OCI-LY3 (cell line): ENCODE results near the gene USP47.

ENCODE experiments used
- H2AFZ ChIP-seq: fragments of 200-600, 300-600 bp; shearing (Covaris generic); 2 replicates; pipeline ENCODE4 v1.6.0; 2014; ENCODE audit warnings: antibody characterized with exemption, low read depth, low read length
- H3K27ac ChIP-seq: fragments of 200-600, 300-600 bp; sonication (generic); 2 replicates; pipeline ENCODE4 v1.5.1; 2014; ENCODE audit warnings: mild to moderate bottlenecking, low read length, moderate library complexity, mixed read lengths
- H3K27me3 ChIP-seq: fragments of 200-600, 300-600 bp; sonication (generic); 2 replicates; pipeline ENCODE4 v1.6.1; 2014; ENCODE audit warnings: low read depth, low read length, mixed read lengths
- H3K36me3 ChIP-seq: fragments of 200-600, 300-600 bp; sonication (generic); replicated peaks from 2 replicates; pipeline ENCODE3; 2014; ENCODE audit warnings: low read depth, low read length, mixed read lengths
- H3K4me1 ChIP-seq: fragments of 300-600, 200-600 bp; sonication (generic); 2 replicates; pipeline ENCODE4 v1.6.1; 2014; ENCODE audit warnings: low read length, mixed read lengths
- H3K4me2 ChIP-seq: fragments of 200-600, 300-600 bp; sonication (generic); 2 replicates; pipeline ENCODE4 v1.6.1; 2014; ENCODE audit warnings: low read length, mixed read lengths
- H3K4me3 ChIP-seq: fragments of 300-600, 200-600 bp; sonication (generic); 2 replicates; pipeline ENCODE4 v1.5.1; 2014; ENCODE audit warnings: antibody characterized with exemption, mild to moderate bottlenecking, low read length, moderate library complexity
- H3K79me2 ChIP-seq: fragments of 300-600, 200-600 bp; shearing (Covaris generic); 2 replicates; pipeline ENCODE4 v1.6.1; 2014; ENCODE audit warnings: mild to moderate bottlenecking, low read length, mixed read lengths
- H3K9ac ChIP-seq: fragments of 300-600, 200-600 bp; shearing (Covaris generic); 2 replicates; pipeline ENCODE4 v1.6.0; 2014; ENCODE audit warnings: mild to moderate bottlenecking, low read length, moderate library complexity
- H3K9me3 ChIP-seq: fragments of 200-600, 300-600 bp; shearing (Covaris generic); 2 replicates; pipeline ENCODE4 v1.6.1; 2014; ENCODE audit warnings: low read length, mixed read lengths; ENCODE audit not compliant: insufficient read depth
- H4K20me1 ChIP-seq: fragments of 200-600, 300-600 bp; sonication (generic); 2 replicates; pipeline ENCODE4 v1.6.1; 2016; ENCODE audit warnings: low read length, mixed read lengths; ENCODE audit not compliant: insufficient read depth
- CTCF ChIP-seq: fragments of 200-600, 300-600 bp; sonication (generic); IDR thresholded peaks from 2 replicates; pipeline ENCODE4 v1.5.1; 2014; ENCODE audit warnings: antibody characterized with exemption, low read length, low read depth
- EZH2phosphoT487 ChIP-seq: fragments of 200-600 bp; shearing (Covaris generic); IDR thresholded peaks from 2 replicates; pipeline ENCODE4 v1.6.1; 2018; ENCODE audit warnings: antibody characterized with exemption, mixed run types, low read depth

USP47 gene

GRCh38 chr11:11942668-11943067 is 100.9 kb downstream of the USP47 start:
- H3K4me2 ChIP-seq, result no peak overlapping the region
- no peaks in the 10 kb centered on the region for H3K79me2 ChIP-seq
- H4K20me1 ChIP-seq, result no peaks in the 10 kb centered on the region
- H3K4me1 ChIP-seq, result no peaks in the 10 kb centered on the region
- peaks cover 12% of the 10 kb centered on the region for H3K36me3 ChIP-seq
- no peaks in the 10 kb centered on the region for H3K27me3 ChIP-seq
- H3K27ac ChIP-seq, result no peak overlapping the region
- H3K4me3 ChIP-seq, result no peak overlapping the region
- no peaks in the 10 kb centered on the region for H3K9me3 ChIP-seq
- H3K9ac ChIP-seq, result no peak overlapping the region
- no peak overlapping the region for H2AFZ ChIP-seq
- TF ChIP-seq CTCF, result no peak
- no peak for TF ChIP-seq EZH2phosphoT487

- Histone ChIP-seq H3K79me2 (no peaks in the 10 kb centered on the region), H3K9ac (no peak overlapping the region), H3K4me2 (no peak overlapping the region), H3K4me1 (no peaks in the 10 kb centered on the region), H3K9me3 (no peaks in the 10 kb centered on the region), H2AFZ (no peak overlapping the region), H3K27ac (no peak overlapping the region), H4K20me1 (no peaks in the 10 kb centered on the region), H3K27me3 (no peaks in the 10 kb centered on the region), H3K36me3 (peaks cover 9% of the 10 kb centered on the region), H3K4me3 (no peak overlapping the region)
- TF ChIP-seq EZH2phosphoT487 (no peak), CTCF (no peak)
Observed at GRCh38 chr11:11944444-11944843, 102.7 kb downstream of the USP47 start.

GRCh38 chr11:11946180-11946579 is 104.4 kb downstream of the USP47 start:
- H3K36me3 ChIP-seq, result peaks cover 8% of the 10 kb centered on the region
- H3K4me1 ChIP-seq, result no peaks in the 10 kb centered on the region
- H3K27me3 ChIP-seq, result no peaks in the 10 kb centered on the region
- no peaks in the 10 kb centered on the region for H3K9me3 ChIP-seq
- H3K4me2 ChIP-seq, result no peak overlapping the region
- no peaks in the 10 kb centered on the region for H3K79me2 ChIP-seq
- H3K27ac ChIP-seq, result no peak overlapping the region
- no peak for TF ChIP-seq CTCF
- TF ChIP-seq EZH2phosphoT487, result no peak
- no peak overlapping the region for H3K4me3 ChIP-seq
- H4K20me1 ChIP-seq, result no peaks in the 10 kb centered on the region
- no peak overlapping the region for H3K9ac ChIP-seq
- H2AFZ ChIP-seq, result no peak overlapping the region

- peaks cover 12% of the 10 kb centered on the region for H3K36me3 ChIP-seq
- no peak overlapping the region for H3K4me3 ChIP-seq
- no peak overlapping the region for H2AFZ ChIP-seq
- H3K4me1 ChIP-seq, result no peaks in the 10 kb centered on the region
- H3K9ac ChIP-seq, result no peak overlapping the region
- H3K27ac ChIP-seq, result no peak overlapping the region
- no peaks in the 10 kb centered on the region for H3K27me3 ChIP-seq
- no peak for TF ChIP-seq EZH2phosphoT487
- no peak for TF ChIP-seq CTCF
- no peak overlapping the region for H3K4me2 ChIP-seq
- H3K9me3 ChIP-seq, result no peaks in the 10 kb centered on the region
- H3K79me2 ChIP-seq, result no peaks in the 10 kb centered on the region
- no peaks in the 10 kb centered on the region for H4K20me1 ChIP-seq
Observed at GRCh38 chr11:11946878-11947277, 105.1 kb downstream of the USP47 start.
